HepG2 (cell line): Measurements from ENCODE around the gene RAI14.

Experiments
- ATF3 ChIP-seq: sonication (generic); formaldehyde crosslinking; IDR thresholded peaks from 2 replicates; pipeline ENCODE4 v1.4.0; 2020; ENCODE audit warnings: missing genetic modification reagents
- CTCF ChIP-seq: sonication (generic); formaldehyde crosslinking; IDR thresholded peaks from 2 replicates; pipeline ENCODE4 v1.5.0; 2020; ENCODE audit warnings: mild to moderate bottlenecking, missing genetic modification reagents, moderate library complexity
- JUNB ChIP-seq: sonication (generic); formaldehyde crosslinking; IDR thresholded peaks from 2 replicates; pipeline ENCODE4 v1.8.0; 2022; ENCODE audit warnings: missing genetic modification reagents, mild to moderate bottlenecking, borderline replicate concordance
- KIAA2018 ChIP-seq: sonication (generic); formaldehyde crosslinking; IDR thresholded peaks from 2 replicates; pipeline ENCODE4 v1.5.0; 2020; ENCODE audit warnings: mild to moderate bottlenecking, missing genetic modification reagents, borderline replicate concordance
- MAFF ChIP-seq: IDR thresholded peaks from 2 replicates; pipeline ENCODE4 v1.6.1; 2011; ENCODE audit warnings: low read depth, low read length, improper control_type of control experiment
- NKX3-1 ChIP-seq: sonication (generic); formaldehyde crosslinking; IDR thresholded peaks from 2 replicates; pipeline ENCODE4 v1.5.0; 2020; ENCODE audit warnings: missing genetic modification reagents
- POGZ ChIP-seq: sonication (generic); formaldehyde crosslinking; IDR thresholded peaks from 2 replicates; pipeline ENCODE4 v1.4.0; 2020; ENCODE audit warnings: mild to moderate bottlenecking, missing genetic modification reagents
- SIN3A ChIP-seq: IDR thresholded peaks from 2 replicates; pipeline ENCODE4 v1.6.1; 2011; ENCODE audit warnings: low read depth, mild to moderate bottlenecking, control low read depth, low read length, borderline replicate concordance
- SRF ChIP-seq: IDR thresholded peaks from 2 replicates; pipeline ENCODE4 v1.6.1; 2011; ENCODE audit warnings: mild to moderate bottlenecking, low read depth, low read length, moderate library complexity
- USF2 ChIP-seq, 2 experiments: sonication (generic) in 1 of 2; formaldehyde crosslinking in 1 of 2; IDR thresholded peaks; 2 replicates each; pipeline versions ENCODE4 v1.5.1 to v1.6.1; 2011 to 2020; ENCODE audit warnings: borderline replicate concordance in 1 of 2, low read depth in 1 of 2, low read length in 1 of 2, mild to moderate bottlenecking in 1 of 2, missing genetic modification reagents in 1 of 2, moderate library complexity in 1 of 2
- YY1 ChIP-seq: IDR thresholded peaks from 2 replicates; pipeline ENCODE4 v1.6.1; 2011; ENCODE audit warnings: low read length, low read depth, moderate library complexity, mild to moderate bottlenecking; ENCODE audit not compliant: insufficient read depth, insufficient replicate concordance

GRCh38 chr5:34656700-34657273 lies 659 bp downstream of the RAI14 start:
- no peak for TF ChIP-seq CTCF (CRISPR knock-in tag)
- no peak for TF ChIP-seq KIAA2018 (CRISPR knock-in tag)
- no peak for TF ChIP-seq ATF3 (CRISPR knock-in tag)
- TF ChIP-seq POGZ (CRISPR knock-in tag): no peak
- no peak for TF ChIP-seq YY1
- no peak for TF ChIP-seq SIN3A
- no peak for TF ChIP-seq USF2 (IDR thresholded peaks at IDR 0.05; ENCODE audit: low read depth, low read length)
- TF ChIP-seq USF2 (CRISPR knock-in tag; IDR thresholded peaks at IDR 0.05; ENCODE audit: borderline replicate concordance): no peak
- no peak for TF ChIP-seq MAFF
- no peak for TF ChIP-seq SRF
- no peak for TF ChIP-seq NKX3-1 (CRISPR knock-in tag)
- TF ChIP-seq JUNB (CRISPR knock-in tag): no peak
